IMR-90 (cell line): ENCODE data around the gene C16orf89.

ENCODE experiments used
- CTCF ChIP-seq: conservative IDR thresholded peaks from 2 replicates; pipeline ENCODE4 v1.5.1; 2012; ENCODE audit warnings: mild to moderate bottlenecking, low read depth, low read length, improper control_type of control experiment
- FOS ChIP-seq: fragments of 150-350 bp; IDR thresholded peaks from 2 replicates; pipeline ENCODE4 v1.6.1; 2016; ENCODE audit warnings: low read depth, low read length
- POLR2A ChIP-seq: IDR thresholded peaks from 2 replicates; pipeline ENCODE4 v1.6.1; 2012; ENCODE audit warnings: mild to moderate bottlenecking, low read depth, low read length
- SMC3 ChIP-seq: fragments of 150-350 bp; IDR thresholded peaks from 2 replicates; pipeline ENCODE4 v1.6.1; 2016; ENCODE audit warnings: low read depth, mild to moderate bottlenecking, antibody characterized with exemption, low read length, moderate library complexity

GRCh38 chr16:5010576-5011329, 55.0 kb downstream of the C16orf89 start:
- TF ChIP-seq CTCF, result no peak
- no peak for TF ChIP-seq SMC3
- TF ChIP-seq POLR2A, result no peak
- no peak for TF ChIP-seq FOS
